ENCODE data around the gene PHF2.

GRCh38 chr9:93578844-93579243 is 2.5 kb downstream of the PHF2 start:
- TF ChIP-seq CTCF (IDR thresholded peaks at IDR 0.05): no peak
- no peak for TF ChIP-seq POLR2A (IDR thresholded peaks at IDR 0.05)
- TF ChIP-seq EP300 (IDR thresholded peaks at IDR 0.05; ENCODE audit: low read depth): no peak
- TF ChIP-seq POLR2AphosphoS5 (IDR thresholded peaks at IDR 0.05): no peak
